GM12878 (cell line): ENCODE results near the gene MAPKAP1. TPM values are rescaled to one million over a fixed set of nuclear protein-coding genes. Genes with fewer than 3 reads are reported as not detected.

Experiments used
- BACH1 ChIP-seq: fragments of 450-650 bp; IDR thresholded peaks from 2 replicates; pipeline ENCODE4 v1.6.1; 2017; ENCODE audit warnings: mild to moderate bottlenecking, borderline replicate concordance
- CREM ChIP-seq: IDR thresholded peaks from 2 replicates; pipeline ENCODE4 v1.6.1; 2014; ENCODE audit warnings: antibody characterized with exemption, low read depth
- FOS ChIP-seq: IDR thresholded peaks from 3 replicates; pipeline ENCODE4 v1.6.1; 2011; ENCODE audit warnings: borderline replicate concordance; ENCODE audit not compliant: insufficient read length; ENCODE audit errors: extremely low read depth
- FOXM1 ChIP-seq: IDR thresholded peaks from 2 replicates; pipeline ENCODE4 v1.6.1; 2012; ENCODE audit warnings: low read depth, mild to moderate bottlenecking, inconsistent platforms, low read length, moderate library complexity
- GABPA ChIP-seq: IDR thresholded peaks from 2 replicates; pipeline ENCODE4 v1.6.1; 2014; ENCODE audit warnings: antibody characterized with exemption, low read depth, mild to moderate bottlenecking, inconsistent platforms
- GATAD2B ChIP-seq: fragments of 450-650 bp; conservative IDR thresholded peaks from 2 replicates; pipeline ENCODE4 v1.6.1; 2017; ENCODE audit warnings: low read depth, mild to moderate bottlenecking, moderate library complexity
- HDAC2 ChIP-seq: fragments of 200-600 bp; sonication (generic); IDR thresholded peaks from 2 replicates; pipeline ENCODE4 v1.6.1; 2017
- IKZF2 ChIP-seq, 2 experiments: fragments of 450-650 bp; IDR thresholded peaks; 2 replicates each; pipeline ENCODE4 v1.6.1; 2017; ENCODE audit warnings: mild to moderate bottlenecking in 2 of 2, moderate library complexity in 2 of 2
- KDM1A ChIP-seq: fragments of 200-600 bp; sonication (generic); IDR thresholded peaks from 2 replicates; pipeline ENCODE4 v1.6.1; 2016; ENCODE audit warnings: borderline replicate concordance
- KLF5 ChIP-seq: fragments of 450-650 bp; IDR thresholded peaks from 2 replicates; pipeline ENCODE4 v1.6.1; 2014; ENCODE audit warnings: mild to moderate bottlenecking; ENCODE audit not compliant: partially characterized antibody
- MTA2 ChIP-seq: fragments of 450-650 bp; IDR thresholded peaks from 2 replicates; pipeline ENCODE4 v1.6.1; 2016; ENCODE audit warnings: low read depth, mild to moderate bottlenecking, moderate library complexity
- MXI1 ChIP-seq: fragments of 150-350 bp; IDR thresholded peaks from 2 replicates; pipeline ENCODE4 v1.6.1; 2011; ENCODE audit warnings: low read depth, mild to moderate bottlenecking, inconsistent platforms, low read length, improper control_type of control experiment
- NFXL1 ChIP-seq: fragments of 450-650 bp; IDR thresholded peaks from 2 replicates; pipeline ENCODE4 v1.6.1; 2017; ENCODE audit warnings: antibody characterized with exemption, mild to moderate bottlenecking, borderline replicate concordance
- NR2C2 ChIP-seq: IDR thresholded peaks from 2 replicates; pipeline ENCODE4 v1.6.1; 2011; ENCODE audit warnings: borderline replicate concordance, low read depth; ENCODE audit not compliant: control insufficient read depth, insufficient read length
- PAX5 ChIP-seq: IDR thresholded peaks from 2 replicates; pipeline ENCODE4 v1.6.1; 2011; ENCODE audit warnings: low read depth, low read length, borderline replicate concordance
- PAX8 ChIP-seq: fragments of 450-650 bp; IDR thresholded peaks from 2 replicates; pipeline ENCODE4 v1.6.1; 2017; ENCODE audit warnings: mild to moderate bottlenecking, moderate library complexity
- PML ChIP-seq: IDR thresholded peaks from 2 replicates; pipeline ENCODE4 v1.6.1; 2012; ENCODE audit warnings: low read length, inconsistent platforms
- POU2F2 ChIP-seq: IDR thresholded peaks from 3 replicates; pipeline ENCODE4 v1.6.1; 2011; ENCODE audit warnings: low read depth, mild to moderate bottlenecking, low read length, borderline replicate concordance
- RCOR1 ChIP-seq: conservative IDR thresholded peaks from 2 replicates; pipeline ENCODE4 v1.6.1; 2012; ENCODE audit warnings: low read depth, low read length, improper control_type of control experiment
- RUNX3 ChIP-seq: IDR thresholded peaks from 2 replicates; pipeline ENCODE4 v1.6.1; 2012; ENCODE audit warnings: low read length, inconsistent platforms
- SIX5 ChIP-seq: IDR thresholded peaks from 2 replicates; pipeline ENCODE4 v1.6.1; 2011; ENCODE audit warnings: mild to moderate bottlenecking, low read depth, low read length, moderate library complexity; ENCODE audit not compliant: severe bottlenecking
- SMAD5 ChIP-seq: IDR thresholded peaks from 2 replicates; pipeline ENCODE4 v1.6.1; 2016; ENCODE audit warnings: antibody characterized with exemption, low read depth
- SP1 ChIP-seq: IDR thresholded peaks from one replicate; pipeline ENCODE4 v1.6.1; 2011; ENCODE audit warnings: low read depth, low read length
- SPI1 ChIP-seq: IDR thresholded peaks from 2 replicates; pipeline ENCODE4 v1.6.1; 2011; ENCODE audit warnings: low read depth, mild to moderate bottlenecking, low read length, moderate library complexity, borderline replicate concordance; ENCODE audit not compliant: insufficient read depth
- SREBF1 ChIP-seq: IDR thresholded peaks from 2 replicates; pipeline ENCODE4 v1.6.1; 2012; ENCODE audit warnings: mild to moderate bottlenecking, low read length
- STAT3 ChIP-seq: IDR thresholded peaks from 2 replicates; pipeline ENCODE4 v1.6.1; 2011; ENCODE audit warnings: low read depth, low read length, improper control_type of control experiment
- TCF12 ChIP-seq: IDR thresholded peaks from 2 replicates; pipeline ENCODE4 v1.6.1; 2011; ENCODE audit warnings: low read depth, mild to moderate bottlenecking, low read length
- YBX1 ChIP-seq: fragments of 450-650 bp; IDR thresholded peaks from 2 replicates; pipeline ENCODE4 v1.6.1; 2016; ENCODE audit warnings: antibody characterized with exemption
- ZSCAN29 ChIP-seq: fragments of 450-650 bp; IDR thresholded peaks from 2 replicates; pipeline ENCODE4 v1.6.1; 2017; ENCODE audit warnings: mild to moderate bottlenecking, moderate library complexity
- polyA plus RNA-seq, 11 experiments: library from polyadenylated mRNA; depleted of rRNA in 4 of 11; unstranded in 6 of 11; stranded (reverse) in 5 of 11; fragments of >200 nt; fragmentation: Nextera tagmentation in 4 of 11; fragmentation: Illumina TruSeq in 1 of 11; extraction: Ambion mirVana in 4 of 11; extraction: Trizol in 1 of 11; gene quantifications; 1 replicate in 1 of 11; 2 replicates in 10 of 11; pipeline versions ENCODE4 v1.2.1 to v1.2.3, GENCODE V29; 2011 to 2016; ENCODE audit warnings: inconsistent platforms in 2 of 11, missing spikeins in 2 of 11, low read depth in 1 of 11
- total RNA-seq, 4 experiments: library from RNA; depleted of rRNA in 3 of 4; stranded (reverse); fragments of >200 nt in 3 of 4; fragmentation: Illumina TruSeq in 1 of 4; extraction: Trizol in 1 of 4; gene quantifications; 2 replicates each; pipeline versions ENCODE4 v1.2.1 to v1.2.3, GENCODE V29; 2013 to 2021
- TF ChIP-seq, protein P1 (sequence below): IDR thresholded peaks from 2 replicates; pipeline ENCODE4 v1.6.1; 2011; ENCODE audit warnings: borderline replicate concordance, low read depth, mild to moderate bottlenecking, moderate library complexity, mixed read lengths, low read length; ENCODE audit not compliant: insufficient read depth; ENCODE audit errors: extremely low read length
- TF ChIP-seq, protein P2 (sequence below): IDR thresholded peaks from 2 replicates; pipeline ENCODE4 v1.6.1; 2011; ENCODE audit warnings: borderline replicate concordance, low read depth, mild to moderate bottlenecking, moderate library complexity, low read length; ENCODE audit not compliant: insufficient read depth, poor library complexity, severe bottlenecking
- TF ChIP-seq, protein P3 (sequence below): fragments of 450-650 bp; IDR thresholded peaks from 2 replicates; pipeline ENCODE4 v1.6.1; 2017; ENCODE audit warnings: mild to moderate bottlenecking, low read depth, inconsistent platforms; ENCODE audit not compliant: poor library complexity, severe bottlenecking

The MAPKAP1 gene
- total and polyA plus RNA-seq, 10 of the 15 experiments (the other 5 are each of a cell fraction or from before 2014, with no cell fraction given) = 5.1 to 188 (median 105) TPM

DNA sequence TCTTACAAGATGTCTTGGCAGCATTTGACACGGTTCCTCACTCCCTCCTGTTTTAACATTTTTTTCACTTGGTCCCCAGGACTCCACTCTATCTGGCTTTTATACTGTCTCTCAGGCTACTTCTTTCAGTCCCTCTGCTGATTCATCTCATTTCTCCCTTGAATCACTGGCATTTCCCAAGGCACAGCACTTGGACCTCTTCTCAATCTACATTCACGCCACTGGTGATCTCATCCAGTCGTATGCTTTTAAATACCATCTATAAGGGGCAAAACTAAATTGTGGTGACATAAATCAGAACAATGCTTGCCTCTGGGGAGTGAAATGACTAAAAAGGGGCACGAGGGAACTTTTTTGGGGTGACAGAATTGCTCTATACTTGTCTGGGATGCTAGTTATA lies 47.1 kb downstream of the MAPKAP1 start (continued):
- TF ChIP-seq GABPA = peak; percentile 43; the same call in 1 of the 2 replicates
- no peak for TF ChIP-seq ZSCAN29
- no peak for TF ChIP-seq PAX5
- no peak for TF ChIP-seq TCF12
- TF ChIP-seq SMAD5 = no peak
- no peak for TF ChIP-seq RCOR1
- peak; percentile 47 to 75; a peak in 3 of 4 replicates for TF ChIP-seq IKZF2 (IDR thresholded peaks at IDR 0.05)
- no peak for TF ChIP-seq KLF5
- TF ChIP-seq FOXM1 = peak; percentile 91; the same call in 1 of the 2 replicates
- TF ChIP-seq MXI1 = no peak
- no peak for TF ChIP-seq PML
- TF ChIP-seq, protein P1, sequence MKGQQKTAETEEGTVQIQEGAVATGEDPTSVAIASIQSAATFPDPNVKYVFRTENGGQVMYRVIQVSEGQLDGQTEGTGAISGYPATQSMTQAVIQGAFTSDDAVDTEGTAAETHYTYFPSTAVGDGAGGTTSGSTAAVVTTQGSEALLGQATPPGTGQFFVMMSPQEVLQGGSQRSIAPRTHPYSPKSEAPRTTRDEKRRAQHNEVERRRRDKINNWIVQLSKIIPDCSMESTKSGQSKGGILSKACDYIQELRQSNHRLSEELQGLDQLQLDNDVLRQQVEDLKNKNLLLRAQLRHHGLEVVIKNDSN = no peak
- TF ChIP-seq NFXL1 = no peak
- no peak for TF ChIP-seq HDAC2
- no peak for TF ChIP-seq SPI1
- TF ChIP-seq, protein P2, sequence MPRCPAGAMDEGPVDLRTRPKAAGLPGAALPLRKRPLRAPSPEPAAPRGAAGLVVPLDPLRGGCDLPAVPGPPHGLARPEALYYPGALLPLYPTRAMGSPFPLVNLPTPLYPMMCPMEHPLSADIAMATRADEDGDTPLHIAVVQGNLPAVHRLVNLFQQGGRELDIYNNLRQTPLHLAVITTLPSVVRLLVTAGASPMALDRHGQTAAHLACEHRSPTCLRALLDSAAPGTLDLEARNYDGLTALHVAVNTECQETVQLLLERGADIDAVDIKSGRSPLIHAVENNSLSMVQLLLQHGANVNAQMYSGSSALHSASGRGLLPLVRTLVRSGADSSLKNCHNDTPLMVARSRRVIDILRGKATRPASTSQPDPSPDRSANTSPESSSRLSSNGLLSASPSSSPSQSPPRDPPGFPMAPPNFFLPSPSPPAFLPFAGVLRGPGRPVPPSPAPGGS = peak; percentile 72
- TF ChIP-seq, protein P3, sequence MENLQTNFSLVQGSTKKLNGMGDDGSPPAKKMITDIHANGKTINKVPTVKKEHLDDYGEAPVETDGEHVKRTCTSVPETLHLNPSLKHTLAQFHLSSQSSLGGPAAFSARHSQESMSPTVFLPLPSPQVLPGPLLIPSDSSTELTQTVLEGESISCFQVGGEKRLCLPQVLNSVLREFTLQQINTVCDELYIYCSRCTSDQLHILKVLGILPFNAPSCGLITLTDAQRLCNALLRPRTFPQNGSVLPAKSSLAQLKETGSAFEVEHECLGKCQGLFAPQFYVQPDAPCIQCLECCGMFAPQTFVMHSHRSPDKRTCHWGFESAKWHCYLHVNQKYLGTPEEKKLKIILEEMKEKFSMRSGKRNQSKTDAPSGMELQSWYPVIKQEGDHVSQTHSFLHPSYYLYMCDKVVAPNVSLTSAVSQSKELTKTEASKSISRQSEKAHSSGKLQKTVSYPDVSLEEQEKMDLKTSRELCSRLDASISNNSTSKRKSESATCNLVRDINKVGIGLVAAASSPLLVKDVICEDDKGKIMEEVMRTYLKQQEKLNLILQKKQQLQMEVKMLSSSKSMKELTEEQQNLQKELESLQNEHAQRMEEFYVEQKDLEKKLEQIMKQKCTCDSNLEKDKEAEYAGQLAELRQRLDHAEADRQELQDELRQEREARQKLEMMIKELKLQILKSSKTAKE = peak; percentile 62
- no peak for TF ChIP-seq KDM1A
- TF ChIP-seq SREBF1 = no peak
- no peak for TF ChIP-seq FOS
- no peak for TF ChIP-seq STAT3
- no peak for TF ChIP-seq SIX5
- no peak for TF ChIP-seq GATAD2B
- TF ChIP-seq POU2F2 = no peak
- TF ChIP-seq RUNX3 = peak; percentile 92
- peak; percentile 72; the same call in 1 of the 2 replicates for TF ChIP-seq CREM
- no peak for TF ChIP-seq NR2C2
- TF ChIP-seq BACH1 = 0 out of 2 replicates have a peak, but pooled peaks have one; percentile 20
- TF ChIP-seq MTA2 = peak; percentile 66
- TF ChIP-seq YBX1 = no peak
- TF ChIP-seq PAX8 = no peak
- TF ChIP-seq SP1 = no peak
